HG03558 (cell line): ENCODE results near the gene DSCAML1.

Experiments used
- ATAC-seq: cut with Tn5 transposase; IDR thresholded peaks from one replicate; pipeline ENCODE4 v1.9.1; 2021; ENCODE audit warnings: moderate number of reproducible peaks; ENCODE audit not compliant: unreplicated experiment; ENCODE audit errors: extremely low read depth

Gene DSCAML1

DNA sequence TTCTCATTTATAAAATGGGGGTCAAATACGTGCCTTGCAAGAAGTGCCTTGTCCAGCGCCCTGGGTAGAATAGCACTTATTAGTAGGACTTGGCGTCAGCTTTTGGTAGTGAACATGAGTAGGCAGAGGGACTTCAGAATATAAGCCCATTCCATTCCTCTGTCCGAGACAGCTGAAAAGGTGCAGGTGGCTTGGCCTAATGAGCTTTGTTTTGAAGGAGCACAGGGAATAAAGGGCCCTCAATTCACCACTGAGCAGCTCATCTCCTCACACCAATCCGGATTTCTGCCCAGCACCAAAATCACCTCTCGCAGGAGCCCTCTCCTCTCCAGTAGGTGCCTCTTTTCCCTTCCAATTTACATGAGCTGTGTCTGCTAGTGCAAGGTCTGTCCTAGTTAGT is 91.2 kb downstream of the DSCAML1 start:
- no peak for ATAC-seq

DNA sequence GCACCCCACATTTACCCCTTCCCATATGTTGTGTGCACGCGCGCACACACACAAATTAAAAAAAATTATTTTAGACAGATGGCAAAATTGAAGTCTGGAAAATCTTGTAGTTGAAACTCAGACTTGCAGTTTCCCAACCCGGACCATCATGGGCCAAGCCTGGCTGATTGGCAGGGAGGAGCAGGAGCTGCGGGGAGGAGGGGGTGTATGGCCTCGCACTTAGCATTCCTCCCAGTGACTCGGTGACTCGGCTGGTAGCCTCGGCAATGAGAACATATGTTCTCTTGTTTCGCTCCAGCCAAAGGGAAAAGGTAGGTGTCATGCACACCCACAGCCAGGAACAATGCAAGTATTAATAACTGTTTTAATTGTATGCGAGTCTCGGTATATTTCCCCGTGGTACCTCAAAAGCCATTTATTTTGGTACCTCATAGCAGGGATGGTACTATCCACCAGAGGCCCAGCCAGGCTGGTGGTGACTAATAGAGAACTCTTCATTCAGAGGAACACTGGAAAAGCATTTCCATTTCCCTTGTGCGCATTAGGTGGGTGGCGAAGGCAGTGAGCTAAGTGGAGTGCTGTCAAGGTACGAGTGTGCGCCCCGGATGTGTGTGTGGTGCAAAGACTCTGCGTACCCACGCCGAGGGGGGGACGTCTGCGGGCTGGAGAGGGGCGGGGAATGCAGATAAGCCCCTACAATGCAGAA is 92.5 kb downstream of the DSCAML1 start:
- no peak for ATAC-seq

DNA sequence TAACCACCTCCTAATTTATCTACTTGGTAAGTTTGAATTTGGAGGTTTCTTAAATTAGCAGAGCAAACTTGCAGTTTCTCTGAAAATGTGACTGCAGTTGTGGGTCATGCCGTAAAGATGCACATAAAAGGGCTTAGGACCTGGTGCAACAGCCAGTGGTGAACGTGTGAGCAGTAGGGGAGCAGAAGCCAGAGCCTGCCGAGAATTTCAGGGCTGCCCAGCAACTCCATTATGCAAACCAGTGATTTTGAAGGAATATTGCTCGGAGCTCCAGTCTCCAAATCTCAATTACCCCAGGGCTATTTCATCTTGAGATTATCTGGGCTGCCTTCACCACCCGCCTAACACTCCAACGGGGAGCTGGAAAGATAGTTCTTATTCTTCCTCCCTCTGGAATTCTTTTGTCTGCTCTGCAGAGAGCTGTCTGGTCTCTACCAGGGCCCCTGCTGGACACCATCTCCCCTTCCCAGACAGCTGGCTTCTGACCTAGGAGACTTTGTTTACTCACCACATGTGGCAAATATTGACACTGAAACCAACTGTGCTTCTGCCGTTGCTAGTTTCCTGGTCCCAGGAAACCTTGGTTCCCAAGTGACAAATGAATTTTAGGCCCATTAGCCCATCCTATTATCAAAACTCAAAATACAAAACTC is 93.9 kb downstream of the DSCAML1 start:
- no peak for ATAC-seq

DNA sequence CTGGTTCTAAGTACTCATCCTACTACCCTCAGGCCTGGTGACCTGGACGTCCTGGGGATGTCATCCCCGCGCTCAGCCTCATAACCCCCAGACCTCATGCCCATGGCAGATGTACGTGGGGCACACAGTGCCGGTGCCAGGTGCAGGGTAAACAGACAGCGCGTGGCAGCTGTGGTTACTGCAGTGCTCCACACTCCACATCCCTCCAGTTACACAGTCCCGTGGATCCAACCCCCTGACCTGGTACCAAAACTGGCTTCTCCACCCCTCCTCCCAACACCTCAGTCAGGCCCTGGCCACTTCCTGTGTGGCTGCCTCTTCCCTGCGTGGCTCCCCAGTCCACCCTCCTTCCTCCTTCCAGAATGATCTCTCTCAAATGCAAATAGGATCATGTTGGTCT is 95.2 kb downstream of the DSCAML1 start:
- no peak for ATAC-seq

DNA sequence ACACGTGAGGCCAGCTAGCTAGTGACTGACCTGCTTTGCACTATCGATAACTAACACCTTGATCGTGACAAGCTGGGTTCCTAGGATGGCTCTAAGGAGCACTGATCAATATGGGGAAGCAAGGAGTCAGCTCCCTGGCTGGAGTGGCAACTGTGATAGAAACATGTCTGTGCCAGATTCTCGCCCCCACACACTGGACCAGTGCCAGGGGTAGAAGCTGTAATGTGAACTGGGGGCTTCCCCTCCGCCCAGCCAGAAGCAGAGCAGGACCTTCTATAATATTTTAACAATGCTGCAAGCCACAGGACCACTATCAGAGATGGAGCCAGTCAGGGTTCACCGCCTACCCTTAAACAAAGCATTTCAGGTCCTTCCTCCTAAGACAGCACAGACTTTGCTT is 96.5 kb downstream of the DSCAML1 start:
- no peak for ATAC-seq

DNA sequence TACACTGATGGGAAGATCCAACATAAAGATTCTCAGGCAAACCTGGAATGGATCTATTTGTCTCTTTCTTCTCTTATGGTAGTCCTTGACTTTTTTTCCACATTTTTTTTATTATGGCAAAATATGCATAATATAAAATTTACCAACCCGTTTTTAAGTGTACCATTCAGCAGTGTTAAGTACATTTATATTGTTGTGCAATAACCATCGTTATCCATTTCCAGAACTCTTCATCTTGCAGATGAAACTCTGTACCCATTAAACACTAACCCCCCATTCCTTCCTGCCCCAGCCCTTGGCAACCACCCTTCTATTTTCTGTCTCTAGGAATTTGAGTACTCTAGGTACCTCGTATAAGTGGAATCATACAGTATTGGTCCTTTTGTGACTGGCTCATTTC is 99.7 kb downstream of the DSCAML1 start:
- no peak for ATAC-seq

DNA sequence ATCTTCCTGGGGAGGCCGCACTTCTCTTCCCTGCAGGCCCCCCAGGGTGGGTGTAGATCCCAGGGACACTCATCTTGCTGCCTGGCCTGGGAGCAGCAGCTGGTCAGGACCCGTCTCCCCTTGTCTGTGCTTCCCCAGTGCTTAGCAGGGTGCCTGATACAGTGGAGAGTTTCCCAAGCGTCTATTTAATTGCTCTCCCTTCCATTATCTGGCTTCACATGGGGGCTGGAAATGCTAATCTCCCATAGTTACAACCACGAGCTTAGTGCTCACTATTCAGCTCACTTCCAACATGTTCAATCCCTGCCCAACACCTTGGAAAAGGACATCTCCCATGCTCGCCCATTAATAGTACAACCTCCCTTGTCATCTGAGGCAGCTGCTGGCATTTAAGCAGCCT is 100.5 kb downstream of the DSCAML1 start:
- no peak for ATAC-seq

DNA sequence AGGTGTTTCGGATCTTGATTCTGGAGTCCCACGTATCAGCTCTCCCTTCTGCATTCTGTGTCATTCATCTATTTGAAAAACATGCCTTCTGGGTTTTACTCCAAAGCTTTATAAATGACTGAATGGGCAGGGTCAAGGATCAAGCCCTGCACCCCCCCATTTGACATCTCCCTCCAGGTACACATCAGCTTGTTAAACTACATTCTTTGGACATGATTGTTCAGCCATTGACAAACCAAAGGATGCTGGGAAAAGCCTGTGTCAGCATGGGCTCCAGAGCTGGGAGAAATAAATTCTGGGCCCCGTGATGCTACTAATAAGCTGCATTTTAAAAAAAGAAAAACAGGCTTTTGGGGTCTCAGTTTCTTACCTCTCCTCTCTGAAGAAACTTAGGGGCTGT is 103.7 kb downstream of the DSCAML1 start:
- no peak for ATAC-seq

DNA sequence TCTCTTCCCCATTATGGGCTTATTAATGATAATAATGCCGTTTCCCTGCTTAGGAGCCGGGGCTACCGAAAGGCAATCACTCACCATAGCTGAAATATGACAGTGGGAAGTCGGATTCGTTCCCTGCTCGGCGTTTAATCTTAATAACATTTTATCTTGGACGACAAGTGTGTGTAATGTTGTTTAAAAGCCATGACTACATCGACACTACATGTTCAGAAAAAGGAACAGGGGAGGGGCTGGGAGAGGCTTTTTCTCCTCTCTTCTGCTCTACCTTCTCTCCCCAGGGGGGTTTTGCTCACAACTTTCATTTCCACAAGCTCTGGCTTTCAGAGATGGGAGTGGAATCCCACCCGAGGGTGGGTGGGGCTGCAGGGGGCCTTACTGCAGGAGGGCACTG is 105.5 kb downstream of the DSCAML1 start:
- ATAC-seq = no peak

DNA sequence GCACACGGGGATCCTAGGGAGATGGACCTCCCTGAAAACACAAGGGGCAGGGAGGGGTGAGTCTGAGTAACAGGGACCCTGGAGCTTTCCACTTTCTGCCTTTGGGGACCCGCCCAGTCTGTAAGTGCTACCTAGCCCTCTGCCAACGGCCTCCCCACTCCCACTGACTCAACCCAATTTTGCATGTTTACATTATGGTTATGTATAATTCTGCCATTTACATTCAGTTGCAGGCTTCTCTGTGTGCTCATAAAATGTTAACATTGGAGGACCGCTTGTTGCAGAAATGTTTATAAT is 105.8 kb downstream of the DSCAML1 start:
- no peak for ATAC-seq

DNA sequence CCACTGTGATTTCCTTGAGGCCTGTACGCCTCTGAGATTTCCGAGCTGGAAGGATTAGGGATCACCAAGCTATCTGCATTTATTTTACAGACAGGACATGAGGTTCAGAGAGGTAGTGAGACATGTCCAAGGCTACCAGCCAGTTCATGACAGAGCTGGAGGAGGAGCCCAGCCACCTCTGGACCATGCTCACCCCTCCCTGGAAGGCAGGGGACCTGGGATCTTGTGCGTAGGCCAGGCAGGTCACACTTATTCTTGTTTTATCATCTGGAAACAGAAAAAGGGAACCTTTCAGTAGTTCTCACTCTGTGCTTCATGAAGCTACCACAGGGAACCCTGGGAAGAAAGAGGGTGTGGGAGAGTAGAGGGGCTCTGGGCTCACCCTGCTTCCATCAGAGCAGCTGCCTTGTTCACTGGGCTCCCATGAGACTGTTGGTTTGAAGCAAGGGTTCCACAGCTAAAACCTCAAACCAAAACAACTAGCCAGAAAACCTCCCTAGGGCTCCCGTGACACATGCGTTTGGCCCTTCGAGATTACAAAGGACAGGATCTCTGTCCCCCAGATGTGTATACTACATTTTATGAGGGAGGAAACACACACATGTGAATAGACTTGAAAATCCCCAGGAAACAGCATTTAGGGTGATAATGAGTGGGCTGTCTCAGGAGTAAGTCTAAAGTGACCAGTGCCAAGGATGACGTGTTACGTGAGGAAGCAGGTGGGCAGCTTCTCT is 106.4 kb downstream of the DSCAML1 start:
- ATAC-seq = no peak

DNA sequence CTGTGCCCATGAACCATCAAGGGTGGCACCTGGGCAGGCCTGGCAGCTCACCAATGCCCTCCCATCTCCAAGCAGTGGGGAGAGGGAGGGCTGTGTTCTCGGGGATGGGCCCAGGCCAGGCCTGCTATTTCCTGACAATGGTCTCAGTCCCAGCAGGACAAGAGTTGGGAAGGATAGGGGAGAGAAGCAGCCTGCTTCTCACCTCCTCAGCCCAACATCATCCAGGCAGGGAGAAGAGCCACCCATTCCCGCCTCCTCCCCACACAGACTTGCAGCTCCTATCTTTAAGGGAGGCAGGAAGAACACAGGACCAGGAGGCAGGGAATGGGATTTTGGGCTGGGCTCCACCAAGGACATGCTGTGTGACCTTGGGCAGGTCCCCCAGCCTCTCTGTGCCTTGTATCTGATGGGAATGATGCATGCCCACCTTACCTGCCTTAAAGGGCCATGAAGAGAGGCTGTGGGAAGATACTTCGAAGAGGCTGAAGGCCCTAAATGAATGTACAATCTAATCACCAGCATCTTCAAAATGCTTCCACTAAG is 108.7 kb downstream of the DSCAML1 start:
- ATAC-seq = no peak

DNA sequence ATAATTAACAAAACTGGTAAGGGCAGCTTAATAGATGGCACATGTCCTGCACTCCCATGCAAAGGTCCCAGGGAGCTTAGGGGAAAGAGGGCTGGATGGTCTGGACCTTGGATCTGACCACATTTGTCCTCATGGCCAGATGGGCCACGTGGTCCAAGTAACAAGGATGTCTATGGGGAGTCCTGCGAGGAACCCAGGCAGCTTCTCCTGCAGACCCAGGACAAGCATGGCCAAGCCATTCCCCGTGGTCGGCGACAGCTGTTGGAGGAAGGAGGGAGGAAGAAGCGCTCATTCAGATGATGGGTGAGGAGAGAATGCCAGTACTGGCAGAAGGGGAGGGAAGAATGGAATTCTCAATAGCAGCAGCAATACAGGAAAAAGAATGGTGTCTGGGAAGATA is 109.2 kb downstream of the DSCAML1 start:
- no peak for ATAC-seq

DNA sequence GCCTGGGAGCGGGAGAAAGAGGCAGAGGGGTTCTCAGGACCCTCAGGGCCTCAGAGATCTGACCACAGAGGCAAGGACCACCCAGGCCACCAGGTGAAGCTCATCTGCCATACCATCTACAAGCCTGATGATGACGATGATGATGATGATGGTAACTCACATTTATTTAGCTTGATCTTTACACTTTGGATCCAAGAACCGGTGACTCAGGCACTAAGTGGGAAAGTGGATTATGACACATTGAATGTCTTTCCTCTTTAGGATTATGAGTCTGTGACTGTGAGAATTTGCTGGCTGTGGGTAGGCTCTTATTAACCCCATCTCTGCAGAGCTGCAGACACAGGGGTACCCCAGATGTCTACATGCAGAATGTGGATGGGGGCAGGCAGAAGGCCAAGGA is 110.3 kb downstream of the DSCAML1 start:
- ATAC-seq = no peak

DNA sequence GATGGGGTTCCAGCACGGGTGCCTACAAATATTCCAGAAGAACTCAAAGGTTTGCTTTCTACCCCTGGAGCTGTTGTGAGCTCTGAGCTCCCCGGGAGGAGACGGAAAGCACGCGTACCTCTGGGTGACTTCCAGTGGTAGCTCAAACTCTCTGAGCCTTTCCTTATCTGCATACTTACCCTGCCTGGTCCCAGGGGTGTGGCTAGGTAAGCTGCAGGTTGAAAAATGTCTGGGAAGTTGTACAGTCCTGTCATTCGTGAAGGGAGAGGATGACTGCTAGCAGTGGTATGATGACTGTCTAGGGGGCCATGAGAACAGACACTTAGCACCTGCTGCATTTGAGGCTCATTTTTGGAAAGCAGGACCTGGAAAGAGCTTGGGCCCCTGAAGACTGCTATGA is 111.5 kb downstream of the DSCAML1 start:
- ATAC-seq = no peak

DNA sequence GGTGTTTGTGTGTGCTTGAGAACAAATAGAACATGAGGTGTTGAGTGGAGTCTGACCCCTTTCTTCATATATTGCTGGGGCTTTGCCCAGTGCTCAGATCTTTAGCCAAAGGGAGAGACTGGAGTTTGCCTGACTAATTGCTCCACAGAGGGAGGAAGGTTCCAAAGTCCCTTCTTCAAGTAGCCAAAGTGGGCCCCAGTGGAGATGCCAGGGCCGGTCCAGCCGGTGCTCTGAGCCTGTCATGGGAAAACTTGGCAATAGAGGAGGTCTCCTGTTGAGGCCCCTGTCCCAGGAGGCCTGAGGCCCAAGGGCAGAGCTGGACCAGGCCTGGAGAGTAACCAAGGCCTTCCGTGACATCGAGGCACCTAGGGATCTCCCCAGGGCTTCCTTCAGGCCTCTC is 112.3 kb downstream of the DSCAML1 start:
- no peak for ATAC-seq

DNA sequence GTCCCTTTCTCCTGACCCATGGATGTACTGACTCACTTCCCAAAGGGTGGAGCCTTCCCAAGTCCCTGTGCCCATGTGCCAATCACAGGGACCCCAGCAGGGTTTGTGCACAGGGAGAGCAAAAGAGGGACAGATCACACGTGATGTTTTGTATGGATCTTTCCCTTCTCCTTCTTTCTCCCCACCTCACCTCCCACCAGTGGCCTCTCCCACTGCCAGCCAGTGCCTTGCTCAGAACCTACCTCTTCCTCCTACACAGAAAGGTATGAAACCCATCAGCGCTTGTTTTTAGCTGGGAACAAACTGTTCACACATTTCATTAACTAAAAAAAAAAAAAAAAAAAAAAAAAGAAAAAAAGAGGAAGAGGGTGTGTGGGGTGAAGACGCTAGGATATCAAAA is 112.9 kb downstream of the DSCAML1 start:
- ATAC-seq = no peak

DNA sequence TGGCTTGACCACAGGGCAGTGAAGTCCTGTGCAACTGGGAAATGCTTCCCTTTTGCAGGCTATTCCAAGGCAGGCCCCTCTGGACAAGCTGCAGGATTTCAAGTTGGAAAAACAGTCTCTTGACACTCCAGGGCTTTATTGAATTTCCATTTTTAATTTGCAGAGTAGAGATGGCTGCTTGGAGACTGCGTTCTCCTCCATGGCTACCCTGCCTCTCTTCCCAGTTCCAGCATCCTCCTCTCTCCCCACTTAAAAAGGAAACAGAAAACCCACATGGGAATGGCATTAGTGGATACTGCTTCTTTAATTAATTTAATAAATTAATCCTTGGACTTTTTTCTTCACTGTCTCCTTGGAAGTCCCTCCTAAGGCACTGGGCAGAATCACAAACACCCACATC is 115.6 kb downstream of the DSCAML1 start:
- ATAC-seq = no peak

DNA sequence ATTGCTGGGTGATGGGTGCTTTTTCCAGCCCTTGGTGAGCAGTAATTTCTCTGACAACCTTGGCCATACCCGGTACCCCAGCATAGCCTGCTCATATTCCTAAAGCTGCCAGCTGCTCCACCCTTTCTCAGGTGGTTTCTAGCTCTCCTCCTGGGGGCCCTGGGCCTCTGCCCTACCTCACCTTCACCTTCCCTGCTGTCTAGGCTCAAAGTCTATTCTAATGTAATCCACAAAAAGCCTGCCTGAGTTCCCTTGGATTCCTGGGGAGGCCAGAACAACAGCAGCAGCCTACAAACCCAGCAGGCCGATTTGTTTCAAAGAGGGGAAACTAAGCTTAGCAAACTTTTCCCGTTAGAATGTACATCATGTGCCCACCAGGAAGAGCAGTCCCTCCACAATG is 117.6 kb downstream of the DSCAML1 start:
- ATAC-seq = no peak

DNA sequence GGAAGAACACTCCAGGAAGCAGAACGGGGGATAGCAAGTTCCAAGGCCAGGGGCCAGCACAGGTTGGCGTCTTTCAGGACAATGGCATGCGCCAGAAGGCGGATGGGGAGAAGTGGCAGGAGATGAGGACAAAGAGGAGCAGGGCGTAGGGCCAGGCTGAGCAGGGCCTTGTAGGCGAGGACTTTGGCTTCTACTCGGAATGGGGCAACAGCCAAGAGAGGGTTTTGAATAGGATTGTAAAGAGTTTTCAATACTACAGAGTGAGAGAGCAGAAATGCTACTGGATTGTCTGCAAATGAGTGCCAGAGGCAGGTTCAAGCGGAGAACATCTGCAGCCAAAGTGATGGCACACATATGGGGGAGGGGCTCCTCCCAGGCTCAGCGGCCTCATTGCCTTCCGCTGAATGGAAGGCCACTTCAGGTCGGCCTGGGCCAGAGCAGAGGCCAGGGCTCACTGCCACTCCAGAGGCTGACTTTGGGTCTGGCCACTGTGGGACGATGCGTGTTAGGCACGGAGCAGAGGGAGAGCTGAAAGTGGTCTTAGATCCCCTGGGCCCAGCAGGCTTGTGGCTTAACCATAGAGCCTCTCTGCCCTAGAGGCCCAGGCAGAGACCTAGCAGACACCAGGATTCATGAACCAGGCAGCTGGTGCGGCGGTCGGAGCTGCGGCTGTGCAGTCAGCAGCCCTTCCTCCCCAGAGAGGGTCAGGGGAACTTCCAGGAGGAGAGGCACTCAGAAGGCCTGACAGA is 118.2 kb downstream of the DSCAML1 start:
- ATAC-seq = no peak
